ENCODE data around the gene CDKN3. TPM values are rescaled to one million over a fixed set of nuclear protein-coding genes. Genes with fewer than 3 reads are reported as not detected.

Gene CDKN3
- total RNA-seq, 1 experiment from 2014 or later = 62.5 TPM

DNA sequence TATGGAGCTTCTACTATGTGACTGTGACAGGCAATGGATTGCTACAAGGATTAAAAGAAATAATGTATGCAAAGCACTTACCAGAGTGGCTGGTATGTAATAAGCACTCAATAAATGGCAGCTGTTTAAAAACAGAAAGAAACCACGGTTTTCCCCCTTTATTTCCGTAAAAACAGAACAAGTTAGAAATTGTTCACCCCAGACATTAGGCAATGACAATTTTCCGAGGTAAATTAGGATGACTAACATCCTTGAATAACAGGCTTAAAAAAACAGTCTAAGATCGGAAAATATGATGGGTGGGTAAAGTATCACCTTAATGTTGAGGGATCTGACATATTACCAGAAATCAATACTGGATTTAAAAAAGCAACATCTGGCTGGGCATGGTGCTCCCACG is 65.2 kb downstream of the CDKN3 start (continued):
- TF ChIP-seq, protein P1, sequence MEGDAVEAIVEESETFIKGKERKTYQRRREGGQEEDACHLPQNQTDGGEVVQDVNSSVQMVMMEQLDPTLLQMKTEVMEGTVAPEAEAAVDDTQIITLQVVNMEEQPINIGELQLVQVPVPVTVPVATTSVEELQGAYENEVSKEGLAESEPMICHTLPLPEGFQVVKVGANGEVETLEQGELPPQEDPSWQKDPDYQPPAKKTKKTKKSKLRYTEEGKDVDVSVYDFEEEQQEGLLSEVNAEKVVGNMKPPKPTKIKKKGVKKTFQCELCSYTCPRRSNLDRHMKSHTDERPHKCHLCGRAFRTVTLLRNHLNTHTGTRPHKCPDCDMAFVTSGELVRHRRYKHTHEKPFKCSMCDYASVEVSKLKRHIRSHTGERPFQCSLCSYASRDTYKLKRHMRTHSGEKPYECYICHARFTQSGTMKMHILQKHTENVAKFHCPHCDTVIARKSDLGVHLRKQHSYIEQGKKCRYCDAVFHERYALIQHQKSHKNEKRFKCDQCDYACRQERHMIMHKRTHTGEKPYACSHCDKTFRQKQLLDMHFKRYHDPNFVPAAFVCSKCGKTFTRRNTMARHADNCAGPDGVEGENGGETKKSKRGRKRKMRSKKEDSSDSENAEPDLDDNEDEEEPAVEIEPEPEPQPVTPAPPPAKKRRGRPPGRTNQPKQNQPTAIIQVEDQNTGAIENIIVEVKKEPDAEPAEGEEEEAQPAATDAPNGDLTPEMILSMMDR (IDR thresholded peaks at IDR 0.05 in 2 of 3, conservative IDR thresholded peaks at IDR 0.05 in 1 of 3; ENCODE audit: borderline replicate concordance in 1 of 3, insufficient read depth in 1 of 3, low read depth in 2 of 3, low read length in 2 of 3) = no peak
- TF ChIP-seq ZFX (IDR thresholded peaks at IDR 0.05) (no peak), FOSL1 (IDR thresholded peaks at IDR 0.05; ENCODE audit: low read depth) (no peak)

DNA sequence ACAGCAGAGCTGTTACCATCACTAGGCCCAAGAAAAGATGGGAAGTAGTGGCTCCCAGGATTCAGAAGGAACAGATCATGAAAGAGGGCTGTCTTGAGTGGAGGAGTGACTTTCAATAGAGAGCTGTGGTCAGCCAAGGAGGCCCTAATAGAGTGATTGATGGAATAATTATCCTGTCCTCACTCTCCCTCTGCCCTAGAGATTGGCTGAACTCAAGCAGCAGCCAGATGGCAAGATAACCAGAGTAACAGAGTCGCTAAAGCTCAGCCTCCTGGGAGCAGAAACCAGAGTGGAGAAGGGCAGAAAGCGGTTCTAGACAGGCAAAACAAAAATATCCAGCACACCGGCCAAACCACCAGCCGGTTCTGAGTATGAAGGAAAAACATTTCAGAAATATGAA is 68.8 kb downstream of the CDKN3 start:
- no peak for ATAC-seq
- ChIA-PET RAD21 (ENCODE audit: low non-redundant PET in 1 of 2, low total read pairs in 2 of 2, uncharacterized antibody in 2 of 2, unreplicated experiment in 2 of 2) (no interaction called here), CTCF (no interaction called here), POLR2A (no interaction called here)
- no peak overlapping the region for H3K4me3 ChIP-seq (replicated peaks in 1 of 2; ENCODE audit: low read depth in 1 of 2, low read length in 2 of 2)
- intact Hi-C loops (cut with micrococcal nuclease) = no loop called here
- H4K20me1 ChIP-seq (ENCODE audit: insufficient read depth) = no peaks in the 10 kb centered on the region
- BruUV-seq (replicated peaks) = no TSS peak
- no peaks in the 10 kb centered on the region for H3K9me2 ChIP-seq (ENCODE audit: insufficient read depth)
- peaks cover 0 to 6% of the 10 kb centered on the region in 2 experiments; a peak in 2 of 4 replicates for H3K9me3 ChIP-seq (ENCODE audit: control insufficient read depth in 1 of 2, insufficient read depth in 1 of 2, low read depth in 1 of 2, low read length in 2 of 2)
- no peak overlapping the region for H3K27ac ChIP-seq (ENCODE audit: low read depth, low read length)
- no peak overlapping the region for H3K4me2 ChIP-seq (ENCODE audit: low read length)
- no peaks in the 10 kb centered on the region for H3K36me3 ChIP-seq (ENCODE audit: control insufficient read depth in 1 of 2, insufficient read depth in 2 of 2, low read length in 2 of 2)
- peaks cover 0 to under 1% of the 10 kb centered on the region in 2 experiments; a peak in 1 of 4 replicates for H3K4me1 ChIP-seq (ENCODE audit: control insufficient read depth in 1 of 2, insufficient read depth in 2 of 2, low read length in 2 of 2)
- no peaks in the 10 kb centered on the region for H3K27me3 ChIP-seq (ENCODE audit: insufficient read depth, low read length)
- TF ChIP-seq ZFX (IDR thresholded peaks at IDR 0.05) (no peak), SRF (IDR thresholded peaks at IDR 0.05; ENCODE audit: low read depth) (no peak), POLR2AphosphoS5 (IDR thresholded peaks at IDR 0.05; ENCODE audit: low read depth, low read length) (no peak), SIN3A (IDR thresholded peaks at IDR 0.05; ENCODE audit: low read depth) (no peak), ELF1 (IDR thresholded peaks at IDR 0.05; ENCODE audit: borderline replicate concordance, low read depth) (no peak), JUND (IDR thresholded peaks at IDR 0.05) (no peak), SP1 (IDR thresholded peaks at IDR 0.05; ENCODE audit: low read depth) (no peak), RAD21 (IDR thresholded peaks at IDR 0.05; ENCODE audit: low read depth) (no peak)
- no peak for DNase-seq (ENCODE audit: low read depth, low spot score)
- no peak overlapping the region for H3K9ac ChIP-seq (ENCODE audit: low read length)
- H2AFZ ChIP-seq (ENCODE audit: low read depth, low read length, poor library complexity, severe bottlenecking) = no peak overlapping the region
- H3K79me2 ChIP-seq (ENCODE audit: insufficient read depth, low read length) = no peaks in the 10 kb centered on the region
